Neuron (in vitro differentiated cells): Measurements from ENCODE around the gene ZNF318.

Experiments
- H2AFZ ChIP-seq: one replicate; pipeline ENCODE4 v1.6.1; 2013; ENCODE audit warnings: low read depth, mild to moderate bottlenecking, inconsistent platforms, low read length, moderate library complexity
- H3K27me3 ChIP-seq: one replicate; pipeline ENCODE4 v1.6.1; 2013; ENCODE audit warnings: low read length; ENCODE audit not compliant: insufficient read depth
- H3K36me3 ChIP-seq: one replicate; pipeline ENCODE4 v1.6.1; 2013; ENCODE audit warnings: low read length; ENCODE audit not compliant: insufficient read depth
- H3K4me1 ChIP-seq: one replicate; pipeline ENCODE4 v1.6.1; 2013; ENCODE audit warnings: low read length; ENCODE audit not compliant: insufficient read depth
- H3K4me3 ChIP-seq: 2 replicates; pipeline ENCODE4 v1.5.1; 2013; ENCODE audit warnings: mild to moderate bottlenecking, low read length, moderate library complexity
- H3K9me3 ChIP-seq: one replicate; pipeline ENCODE4 v1.6.1; 2013; ENCODE audit warnings: low read length

The ZNF318 gene

GRCh38 chr6:43290339-43290904, 79.0 kb downstream of the ZNF318 start:
- no peak overlapping the region for H2AFZ ChIP-seq
- no peaks in the 10 kb centered on the region for H3K36me3 ChIP-seq
- H3K4me1 ChIP-seq = no peaks in the 10 kb centered on the region
- H3K9me3 ChIP-seq = no peaks in the 10 kb centered on the region
- peaks cover 3% of the 10 kb centered on the region for H3K27me3 ChIP-seq
- H3K4me3 ChIP-seq = no peak overlapping the region

GRCh38 chr6:43287717-43288679, 81.4 kb downstream of the ZNF318 start:
- H3K9me3 ChIP-seq = no peaks in the 10 kb centered on the region
- no peaks in the 10 kb centered on the region for H3K36me3 ChIP-seq
- H3K4me1 ChIP-seq = no peaks in the 10 kb centered on the region
- H3K27me3 ChIP-seq = peaks cover 3% of the 10 kb centered on the region
- no peak overlapping the region for H2AFZ ChIP-seq
- H3K4me3 ChIP-seq = no peak overlapping the region

GRCh38 chr6:43286980-43287716, 82.3 kb downstream of the ZNF318 start:
- Histone ChIP-seq H3K4me3 (no peak overlapping the region), H3K27me3 (peaks cover 3% of the 10 kb centered on the region), H3K36me3 (no peaks in the 10 kb centered on the region), H3K4me1 (no peaks in the 10 kb centered on the region), H2AFZ (no peak overlapping the region), H3K9me3 (no peaks in the 10 kb centered on the region)

GRCh38 chr6:43286456-43286979, 82.9 kb downstream of the ZNF318 start:
- no peak overlapping the region for H2AFZ ChIP-seq
- peaks cover 3% of the 10 kb centered on the region for H3K27me3 ChIP-seq
- H3K4me3 ChIP-seq = no peak overlapping the region
- no peaks in the 10 kb centered on the region for H3K36me3 ChIP-seq
- H3K4me1 ChIP-seq = no peaks in the 10 kb centered on the region
- H3K9me3 ChIP-seq = no peaks in the 10 kb centered on the region
